Small intestine (tissue), 7 donors: ENCODE measurements around the gene PIK3C3. TPM values are rescaled to one million over a fixed set of nuclear protein-coding genes. Genes with fewer than 3 reads are reported as not detected.

Experiments
- DNase-seq, 2 donors: peaks; one replicate each; pipeline versions ENCODE4 v3.0.0 to v3.0.0-alpha.2; 2013
- FAIRE-seq: peaks from 2 replicates; lab custom pipeline; 2012; peaks lifted over from hg19 to GRCh38; lab: Jason Lieb, UNC
- H3K27ac ChIP-seq, 3 donors: one replicate each; pipeline ENCODE4 v1.5.1; 2013; ENCODE audit warnings: low read length in 2 of 3, mild to moderate bottlenecking in 2 of 3, control low read depth in 1 of 3, inconsistent platforms in 1 of 3, low read depth in 1 of 3, moderate library complexity in 1 of 3
- H3K27me3 ChIP-seq, 3 donors: one replicate each; pipeline ENCODE4 v1.6.1; 2013; ENCODE audit warnings: low read length in 3 of 3, inconsistent platforms in 1 of 3; ENCODE audit not compliant: control insufficient read depth in 3 of 3, insufficient read depth in 3 of 3
- H3K36me3 ChIP-seq, 3 donors: one replicate each; pipeline ENCODE4 v1.6.1; 2013; ENCODE audit warnings: low read length in 3 of 3, inconsistent platforms in 1 of 3, low read depth in 1 of 3, mild to moderate bottlenecking in 1 of 3, moderate library complexity in 1 of 3; ENCODE audit not compliant: control insufficient read depth in 3 of 3, insufficient read depth in 2 of 3
- H3K4me1 ChIP-seq, 3 donors: one replicate each; pipeline ENCODE4 v1.6.1; 2013; ENCODE audit warnings: low read length in 2 of 3, inconsistent platforms in 1 of 3, low read depth in 1 of 3, mild to moderate bottlenecking in 1 of 3, moderate library complexity in 1 of 3; ENCODE audit not compliant: control insufficient read depth in 3 of 3, insufficient read depth in 2 of 3
- H3K4me3 ChIP-seq, 3 donors: one replicate each; pipeline ENCODE4 v1.5.1; 2013; ENCODE audit warnings: low read length in 3 of 3, control low read depth in 1 of 3, inconsistent platforms in 1 of 3, low read depth in 1 of 3, mild to moderate bottlenecking in 1 of 3, moderate library complexity in 1 of 3
- H3K9me3 ChIP-seq, 2 donors: one replicate each; pipeline ENCODE4 v1.6.1; 2013; ENCODE audit warnings: low read depth in 1 of 2, low read length in 1 of 2; ENCODE audit not compliant: control insufficient read depth in 2 of 2, insufficient read depth in 1 of 2
- WGBS, 3 donors: extraction: QIAGEN DNeasy Blood & Tissue Kit; methylation state at CpG; one replicate each; pipeline ENCODE4 v1.1.7; 2013; 5-methylcytosine and 5-hydroxymethylcytosine counted together
- polyA plus RNA-seq, 4 donors: library from polyadenylated mRNA; stranded (reverse) in 3 of 4; unstranded in 1 of 4; fragments of 200-250 nt in 3 of 4; fragments of 120-200 nt in 1 of 4; gene quantifications; one replicate each; pipeline versions ENCODE4 v1.2.1 to v1.2.3, GENCODE V29; 2013
- donor health status: healthy with polysubstance abuse.
- donor health status: control.
- donor health status: control.
- donor health status: Bipolar disorder and iron deficiency.
- donor health status: healthy.

Gene PIK3C3
- polyA plus RNA-seq, 4 donors = 17.0 to 42.0 (median 20.9) TPM

DNA sequence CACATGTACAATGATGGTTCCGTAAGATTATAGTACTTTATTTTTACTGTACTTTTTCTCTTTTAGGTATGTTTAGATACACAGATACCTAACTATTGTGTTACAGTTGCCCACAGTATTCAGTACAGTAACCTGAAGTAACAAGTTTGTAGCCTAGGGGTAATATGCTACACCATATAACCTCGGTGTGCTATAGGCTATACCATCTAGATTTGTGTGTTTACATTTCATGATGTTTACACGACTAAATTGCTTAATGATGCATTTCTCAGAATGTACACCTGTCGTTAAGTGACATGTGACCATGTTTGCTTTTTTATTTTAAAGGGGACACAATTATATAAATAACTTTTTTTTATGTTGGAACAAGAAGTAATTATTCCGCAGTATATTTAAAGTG lies 34.5 kb downstream of the PIK3C3 start:
- WGBS, 3 donors = 56 to 74% (median 72%) methylated on average over 5 of the region's 5 CpGs
- Histone ChIP-seq H3K4me1 (no peaks in the 10 kb centered on the region), H3K27me3 (no peaks in the 10 kb centered on the region), H3K4me3 (no peak overlapping the region), H3K9me3 (no peaks in the 10 kb centered on the region), H3K27ac (no peak overlapping the region), H3K36me3 (peaks cover 3 to 7% (median 5%) of the 10 kb centered on the region in 3 donors)
- DNase-seq = no peak
- FAIRE-seq = no peak

GRCh38 chr18:41992066-41992465 lies 37.0 kb downstream of the PIK3C3 start:
- Histone ChIP-seq H3K4me1 (no peaks in the 10 kb centered on the region), H3K27me3 (no peaks in the 10 kb centered on the region), H3K27ac (no peak overlapping the region), H3K36me3 (peaks cover 5 to 6% (median 6%) of the 10 kb centered on the region in 3 donors), H3K4me3 (no peak overlapping the region), H3K9me3 (no peaks in the 10 kb centered on the region)
- no peak for DNase-seq
- 77 to 91% (median 78%) methylated on average over 2 of the region's 2 CpGs for WGBS, 3 donors
- no peak for FAIRE-seq

DNA sequence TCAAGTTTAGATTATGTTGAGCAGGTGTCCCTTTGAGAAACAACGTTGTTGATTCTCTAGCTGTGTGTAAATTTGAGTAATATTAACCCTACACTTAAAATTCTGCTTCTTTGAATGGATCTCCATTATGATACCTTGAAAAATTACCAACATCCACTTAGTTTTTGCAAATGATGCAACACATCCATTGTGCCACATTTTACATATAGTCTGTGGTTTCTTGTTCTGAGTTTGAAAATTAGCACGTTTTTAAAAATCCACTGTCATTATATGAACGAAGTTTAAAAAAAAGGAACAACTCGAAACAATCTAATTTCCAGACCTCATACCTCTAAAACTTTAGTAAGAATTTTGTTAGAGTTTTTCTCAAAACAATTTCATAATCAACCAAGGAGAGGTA lies 37.7 kb downstream of the PIK3C3 start:
- Histone ChIP-seq H3K4me3 (no peak overlapping the region), H3K27me3 (no peaks in the 10 kb centered on the region), H3K4me1 (no peaks in the 10 kb centered on the region), H3K9me3 (no peaks in the 10 kb centered on the region), H3K27ac (no peak overlapping the region), H3K36me3 (peaks cover 6 to 9% (median 9%) of the 10 kb centered on the region in 3 donors)
- no peak for FAIRE-seq
- DNase-seq = no peak
- WGBS, 3 donors = 75 to 84% (median 84%) methylated on average over 4 of the region's 4 CpGs

- no peak for FAIRE-seq
These were observed 38.1 kb downstream of the PIK3C3 start for GRCh38 chr18:41993151-41993550.

GRCh38 chr18:41996020-41996419 lies 41.0 kb downstream of the PIK3C3 start:
- Histone ChIP-seq H3K27me3 (no peaks in the 10 kb centered on the region), H3K27ac (no peak overlapping the region), H3K9me3 (no peaks in the 10 kb centered on the region), H3K36me3 (peaks cover 7 to 9% (median 9%) of the 10 kb centered on the region in 3 donors), H3K4me1 (no peaks in the 10 kb centered on the region), H3K4me3 (no peak overlapping the region)
- FAIRE-seq (no peak), DNase-seq (no peak)
- 87 to 96% (median 92%) methylated on average over 1 of the region's 1 CpG for WGBS, 3 donors

More at GRCh38 chr18:41993151-41993550, 38.1 kb downstream of the PIK3C3 start:
- Histone ChIP-seq H3K4me1 (no peaks in the 10 kb centered on the region), H3K36me3 (peaks cover 6 to 9% (median 9%) of the 10 kb centered on the region in 3 donors), H3K4me3 (no peak overlapping the region), H3K27me3 (no peaks in the 10 kb centered on the region), H3K9me3 (no peaks in the 10 kb centered on the region), H3K27ac (no peak overlapping the region)
- no peak for DNase-seq
- WGBS, 3 donors = 86 to 94% (median 90%) methylated on average over 2 of the region's 2 CpGs

DNA sequence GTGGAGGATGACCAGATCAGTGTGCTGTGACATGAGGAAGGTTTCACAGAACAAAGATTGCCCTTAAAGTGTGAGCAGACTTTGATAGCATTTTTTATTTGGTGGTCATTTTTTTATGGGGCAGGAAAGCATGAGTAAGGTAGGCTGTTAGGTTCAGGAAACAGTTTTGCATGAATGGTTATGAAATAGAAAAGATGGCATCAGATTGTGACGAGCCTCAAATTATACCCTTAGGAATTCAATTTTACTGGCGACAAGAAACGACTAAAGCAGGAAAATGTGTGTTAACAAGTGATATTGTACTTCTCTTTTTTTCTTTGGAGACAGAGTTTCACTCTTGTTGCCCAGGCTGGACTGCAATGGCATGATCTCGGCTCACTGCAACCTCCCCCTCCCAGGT lies 44.7 kb downstream of the PIK3C3 start:
- Histone ChIP-seq H3K36me3 (peaks cover 7 to 15% (median 14%) of the 10 kb centered on the region in 3 donors), H3K4me3 (no peak overlapping the region), H3K9me3 (no peaks in the 10 kb centered on the region), H3K4me1 (no peaks in the 10 kb centered on the region), H3K27me3 (no peaks in the 10 kb centered on the region), H3K27ac (no peak overlapping the region)
- WGBS, 3 donors = 91 to 95% (median 95%) methylated on average over 4 of the region's 4 CpGs
- no peak for DNase-seq
- FAIRE-seq = no peak

- no peak overlapping the region for H3K4me3 ChIP-seq
- no peak for FAIRE-seq
- WGBS, 3 donors = 88 to 96% (median 92%) methylated on average over 3 of the region's 3 CpGs
These were observed 46.8 kb downstream of the PIK3C3 start for GRCh38 chr18:42001801-42002200.

GRCh38 chr18:42004653-42005052 lies 49.6 kb downstream of the PIK3C3 start:
- H3K27ac ChIP-seq = no peak overlapping the region
- H3K27me3 ChIP-seq = no peaks in the 10 kb centered on the region
- peaks cover 4 to 19% (median 11%) of the 10 kb centered on the region in 3 donors for H3K36me3 ChIP-seq
- H3K9me3 ChIP-seq = no peaks in the 10 kb centered on the region
- H3K4me1 ChIP-seq = no peaks in the 10 kb centered on the region
- WGBS, 3 donors = 95 to 99% (median 96%) methylated on average over 2 of the region's 2 CpGs
- DNase-seq (no peak), FAIRE-seq (no peak)
- no peak overlapping the region for H3K4me3 ChIP-seq

More at GRCh38 chr18:42001801-42002200, 46.8 kb downstream of the PIK3C3 start:
- Histone ChIP-seq H3K9me3 (no peaks in the 10 kb centered on the region), H3K36me3 (peaks cover 8 to 16% (median 16%) of the 10 kb centered on the region in 3 donors), H3K27me3 (no peaks in the 10 kb centered on the region), H3K4me1 (no peaks in the 10 kb centered on the region), H3K27ac (no peak overlapping the region)
- no peak for DNase-seq

DNA sequence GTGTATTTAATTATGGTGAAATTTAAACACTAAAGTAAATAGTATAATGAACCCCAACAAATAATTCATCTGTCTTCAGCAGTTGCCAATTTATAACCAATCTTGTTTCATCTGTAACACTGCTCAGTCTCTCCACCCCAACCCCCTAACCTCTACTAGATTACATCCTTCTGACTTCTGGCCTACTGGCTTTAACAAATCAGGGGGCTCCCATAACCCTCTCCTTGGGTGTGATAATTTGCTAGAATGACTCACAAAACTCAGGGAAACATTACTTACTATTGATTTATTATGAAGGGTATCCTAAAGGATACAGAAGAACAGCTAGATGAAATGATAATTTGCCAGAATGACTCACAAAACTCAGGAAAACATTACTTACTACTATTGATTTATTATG lies 50.7 kb downstream of the PIK3C3 start:
- Histone ChIP-seq H3K36me3 (peaks cover 3 to 11% (median 11%) of the 10 kb centered on the region in 3 donors), H3K4me3 (no peak overlapping the region), H3K4me1 (no peaks in the 10 kb centered on the region), H3K9me3 (no peaks in the 10 kb centered on the region), H3K27ac (no peak overlapping the region), H3K27me3 (no peaks in the 10 kb centered on the region)
- DNase-seq (no peak), FAIRE-seq (no peak)
